Measurements from ENCODE around the gene MPPED1.

The MPPED1 gene

GRCh38 chr22:43447380-43447779 lies 35.6 kb downstream of the MPPED1 start:
- no peak for DNase-seq (ENCODE audit: low read depth, low spot score)

- DNase-seq (ENCODE audit: low read depth, low spot score) = no peak
Measured at GRCh38 chr22:43448048-43448447, 36.2 kb downstream of the MPPED1 start.

- no peak for DNase-seq (ENCODE audit: low read depth, low spot score)
Measured at GRCh38 chr22:43449205-43449830, 37.5 kb downstream of the MPPED1 start.

- DNase-seq (ENCODE audit: low read depth, low spot score) = no peak
Measured at GRCh38 chr22:43449831-43450225, 38.0 kb downstream of the MPPED1 start.

- DNase-seq (ENCODE audit: low read depth, low spot score) = no peak
Measured at GRCh38 chr22:43451371-43452050, 39.7 kb downstream of the MPPED1 start.

GRCh38 chr22:43455846-43456245 lies 44.0 kb downstream of the MPPED1 start:
- DNase-seq (ENCODE audit: low read depth, low spot score) = no peak

- DNase-seq (ENCODE audit: low read depth, low spot score) = no peak
Measured at GRCh38 chr22:43457002-43457401, 45.2 kb downstream of the MPPED1 start.

- DNase-seq (ENCODE audit: low read depth, low spot score) = no peak
Measured at GRCh38 chr22:43462701-43463100, 50.9 kb downstream of the MPPED1 start.

- DNase-seq (ENCODE audit: low read depth, low spot score) = no peak
Measured at GRCh38 chr22:43464809-43465208, 53.0 kb downstream of the MPPED1 start.

- no peak for DNase-seq (ENCODE audit: low read depth, low spot score)
Measured at GRCh38 chr22:43465291-43466015, 53.6 kb downstream of the MPPED1 start.

GRCh38 chr22:43466710-43467109 lies 54.9 kb downstream of the MPPED1 start:
- no peak for DNase-seq (ENCODE audit: low read depth, low spot score)

- DNase-seq (ENCODE audit: low read depth, low spot score) = no peak
Measured at GRCh38 chr22:43467216-43467940, 55.6 kb downstream of the MPPED1 start.

GRCh38 chr22:43470253-43470652 lies 58.4 kb downstream of the MPPED1 start:
- no peak for DNase-seq (ENCODE audit: low read depth, low spot score)

- DNase-seq (ENCODE audit: low read depth, low spot score) = no peak
Measured at GRCh38 chr22:43470941-43471585, 59.2 kb downstream of the MPPED1 start.

GRCh38 chr22:43471606-43472135 lies 59.9 kb downstream of the MPPED1 start:
- no peak for DNase-seq (ENCODE audit: low read depth, low spot score)

- DNase-seq (ENCODE audit: low read depth, low spot score) = no peak
Measured at GRCh38 chr22:43473031-43473430, 61.2 kb downstream of the MPPED1 start.

- no peak for DNase-seq (ENCODE audit: low read depth, low spot score)
Measured at GRCh38 chr22:43473441-43473840, 61.6 kb downstream of the MPPED1 start.

- DNase-seq (ENCODE audit: low read depth, low spot score) = no peak
Measured at GRCh38 chr22:43474161-43475101, 62.6 kb downstream of the MPPED1 start.

- DNase-seq (ENCODE audit: low read depth, low spot score) = no peak
Measured at GRCh38 chr22:43475549-43476076, 63.8 kb downstream of the MPPED1 start.

GRCh38 chr22:43476341-43476740 lies 64.5 kb downstream of the MPPED1 start:
- no peak for DNase-seq (ENCODE audit: low read depth, low spot score)

Data from activated CD4-positive, CD25-positive, alpha-beta regulatory T cell treated with anti-CD3 and anti-CD28 coated beads, Interleukin-2, amount 50 U/mL, for 16 hours (primary cell).